Measurements from ENCODE around the gene CMC2.

CMC2 gene

DNA sequence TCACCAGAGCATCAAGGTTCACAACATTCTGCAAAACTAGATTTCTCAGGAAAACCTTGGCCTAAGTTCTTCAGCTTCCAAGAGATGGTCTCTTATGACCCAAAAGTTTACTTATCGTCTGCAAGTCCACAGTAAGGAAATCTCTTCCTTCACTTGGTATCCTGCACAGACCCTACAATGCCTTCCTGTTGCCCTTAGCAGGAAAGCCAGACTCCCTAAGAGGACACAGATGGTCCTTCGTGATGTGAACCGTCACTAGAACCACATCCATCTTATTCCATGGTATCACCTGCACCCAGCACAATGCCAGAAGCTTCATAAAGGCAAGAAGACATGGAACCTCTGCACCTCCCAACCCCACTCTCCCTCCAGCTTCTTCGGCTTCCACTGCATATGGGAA, 34.1 kb downstream of the CMC2 start:
- DNase-seq: no peak

DNA sequence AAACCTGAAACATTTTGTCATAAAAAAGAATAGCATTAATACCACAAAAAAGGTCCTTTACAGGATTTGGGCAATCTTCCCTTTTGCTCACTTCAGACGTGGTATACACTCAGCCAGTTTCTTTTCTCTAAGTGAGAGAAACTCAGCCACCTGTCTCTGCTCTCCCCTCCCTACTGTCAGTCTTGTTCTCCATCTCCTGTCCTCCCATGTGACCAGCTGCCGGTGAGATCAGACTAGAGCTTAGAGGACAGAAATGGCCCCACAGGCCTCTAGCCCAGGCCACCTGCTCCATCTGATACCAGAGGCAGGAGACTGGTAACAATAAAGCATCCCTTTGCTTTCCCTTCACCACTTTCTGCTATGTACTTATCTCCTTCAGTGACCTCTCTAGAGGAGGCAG, 34.9 kb downstream of the CMC2 start:
- no peak for DNase-seq

DNA sequence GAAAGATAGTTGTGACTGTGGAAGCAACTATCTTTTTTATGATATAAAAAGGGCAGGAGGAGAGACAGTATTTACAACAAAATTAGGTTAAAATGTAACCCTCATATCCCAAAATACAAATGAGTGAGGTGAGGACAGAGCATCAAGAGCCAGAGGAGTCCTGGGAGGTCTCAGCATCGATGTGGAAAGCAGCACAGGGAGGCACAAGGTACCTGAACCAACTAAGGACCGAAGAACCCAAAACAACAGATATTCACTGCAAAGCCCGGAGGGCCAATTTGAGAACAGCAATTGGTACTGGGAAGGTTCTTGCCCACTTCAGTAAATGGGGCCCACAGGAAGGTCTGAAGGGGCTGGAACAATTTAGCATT, 37.6 kb downstream of the CMC2 start:
- DNase-seq: no peak

DNA sequence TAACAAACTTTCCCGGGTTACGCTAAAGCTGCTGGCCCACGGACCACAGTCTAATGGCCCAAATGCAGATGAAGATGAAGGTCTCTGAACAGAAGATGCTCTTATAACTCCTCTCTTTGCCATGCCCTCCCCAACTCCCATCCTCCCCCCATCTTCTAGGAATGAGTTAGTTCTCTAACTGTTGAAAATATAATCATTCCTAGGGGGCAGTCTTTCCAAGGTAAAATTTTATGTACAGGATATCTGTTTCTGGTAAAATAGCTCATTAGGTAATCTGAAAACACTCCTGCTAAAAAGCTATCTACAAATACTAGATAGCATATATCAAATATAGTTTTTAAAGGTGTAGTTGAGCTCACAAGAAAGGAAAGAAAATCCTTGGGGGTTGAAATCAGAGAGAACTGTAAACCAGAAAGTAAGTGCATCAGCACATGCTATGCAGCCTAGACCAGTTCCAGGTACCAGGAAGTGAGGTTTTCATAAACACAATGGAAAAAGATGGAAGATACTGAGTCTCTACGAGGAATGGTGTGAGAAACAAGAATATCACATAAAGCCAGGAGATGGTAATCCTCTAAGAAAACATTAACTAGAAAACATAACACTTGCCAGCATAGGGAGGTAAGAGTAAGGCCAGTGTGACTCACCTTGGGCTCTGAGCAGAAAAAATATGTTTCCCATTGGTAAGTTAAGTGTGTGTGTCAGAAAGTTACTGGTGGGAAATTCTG, 38.1 kb downstream of the CMC2 start:
- peak; percentile 96 for DNase-seq

DNA sequence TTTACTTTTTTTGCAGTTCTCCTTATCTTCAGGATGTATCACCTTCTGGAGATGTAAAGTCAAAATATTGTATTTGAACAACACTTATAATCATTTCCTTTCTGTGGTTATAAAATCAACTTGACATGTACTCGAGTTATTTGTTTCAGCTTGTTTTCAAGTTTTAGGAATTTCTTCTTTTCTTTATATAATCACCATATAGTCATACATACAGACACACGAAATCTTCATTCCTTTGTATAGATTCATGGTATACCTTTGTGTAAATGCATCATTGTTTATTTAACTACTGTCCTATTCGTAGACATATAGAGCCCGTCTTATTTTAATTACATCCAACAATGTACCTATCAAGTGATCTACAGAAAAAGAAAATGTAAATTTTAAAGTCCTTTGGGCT, 40.1 kb downstream of the CMC2 start:
- DNase-seq: no peak

- no peak for DNase-seq
These were observed 42.3 kb downstream of the CMC2 start for GRCh38 chr16:80964351-80964750.

- no peak for DNase-seq
These were observed 43.8 kb downstream of the CMC2 start for GRCh38 chr16:80962879-80963278.

DNA sequence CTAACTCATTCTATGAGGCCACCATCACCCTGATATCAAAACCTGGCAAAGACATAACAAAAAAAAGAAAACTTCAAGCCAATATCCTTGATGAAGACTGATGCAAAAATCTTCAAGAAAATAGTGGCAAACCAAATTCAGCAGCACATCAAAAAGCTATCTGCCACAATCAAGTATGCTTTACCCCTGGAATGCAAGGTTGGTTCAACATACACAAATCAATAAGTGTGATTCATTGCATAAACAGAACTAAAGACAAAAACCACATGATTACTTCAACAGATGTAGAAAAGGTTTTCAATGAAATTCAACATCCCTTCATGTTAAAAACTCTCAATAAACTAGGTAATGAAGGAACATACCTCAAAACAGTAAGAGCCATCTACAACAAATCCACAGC, 48.4 kb downstream of the CMC2 start:
- no peak for DNase-seq

- DNase-seq: no peak
These were observed 51.7 kb downstream of the CMC2 start for GRCh38 chr16:80954985-80955384.

DNA sequence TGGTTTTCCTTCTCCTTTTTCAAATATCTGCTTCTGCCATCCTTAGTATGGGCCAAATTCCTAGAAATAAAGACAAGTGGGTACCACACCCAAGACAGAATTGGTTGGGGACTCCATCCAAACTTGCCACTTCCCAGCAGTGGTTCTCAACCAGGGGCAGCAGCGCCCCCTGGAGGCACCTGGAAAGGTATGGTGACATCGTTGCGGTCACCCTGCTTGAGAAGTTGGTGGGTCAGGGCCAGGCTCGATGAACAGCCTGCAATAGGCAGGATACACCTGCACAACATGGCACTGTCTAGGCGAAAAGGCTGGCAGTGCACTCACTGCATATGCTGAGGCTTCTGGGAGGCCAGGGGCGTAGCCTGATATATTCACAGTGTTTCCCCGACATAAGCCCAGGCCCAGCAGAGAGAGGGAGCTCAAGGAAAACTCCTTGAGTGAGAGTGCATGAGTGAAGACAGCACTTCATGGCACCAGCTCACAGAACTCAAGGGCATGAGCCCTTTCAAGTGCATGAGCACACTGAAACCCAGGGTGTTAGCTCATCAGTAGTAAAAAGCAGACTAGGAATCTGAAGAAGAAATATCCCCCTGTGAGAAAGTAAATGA, 57.7 kb downstream of the CMC2 start:
- no peak for DNase-seq

DNA sequence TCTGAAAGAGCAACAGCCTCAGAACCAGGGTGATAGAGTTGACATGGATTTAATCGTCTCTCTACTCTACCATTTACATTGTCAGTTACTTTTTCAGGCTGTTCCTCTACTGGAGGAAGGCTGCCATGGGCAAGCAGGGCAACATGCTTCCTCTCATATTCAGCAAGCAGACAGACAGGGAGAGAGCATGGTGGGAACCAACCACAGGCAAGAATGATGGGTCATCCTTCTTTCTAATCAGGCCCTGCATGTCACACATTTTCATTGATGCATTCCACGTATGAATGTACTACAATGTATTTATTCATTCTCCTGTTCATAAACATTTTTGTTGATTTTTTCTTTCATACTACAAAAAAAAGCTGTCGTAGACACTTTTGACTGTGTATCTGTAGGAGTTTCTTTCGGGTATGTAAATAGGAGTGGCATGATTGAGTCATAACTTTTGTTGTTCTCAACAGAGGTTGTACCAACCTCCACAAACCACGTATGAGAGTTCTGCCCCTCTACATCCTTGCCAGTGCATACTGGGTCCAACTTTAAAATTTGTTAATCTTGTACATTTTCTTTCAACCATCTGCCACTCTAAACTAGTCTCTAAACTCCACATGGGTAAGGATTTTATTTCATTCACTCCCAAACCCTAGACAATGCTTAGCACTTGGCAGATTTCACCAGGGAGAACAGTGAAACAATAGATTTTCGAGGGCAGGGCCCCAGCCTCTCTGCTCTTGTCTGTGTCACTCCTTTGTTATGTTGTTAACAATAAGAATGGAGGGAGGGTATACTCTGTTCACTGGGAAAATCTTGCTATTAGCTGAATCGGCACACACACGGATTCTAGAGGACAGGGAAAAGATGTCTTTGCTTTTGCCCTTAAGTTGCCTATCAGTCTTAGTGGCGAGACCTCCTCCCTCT, 58.7 kb downstream of the CMC2 start:
- DNase-seq: peak; percentile 18

DNA sequence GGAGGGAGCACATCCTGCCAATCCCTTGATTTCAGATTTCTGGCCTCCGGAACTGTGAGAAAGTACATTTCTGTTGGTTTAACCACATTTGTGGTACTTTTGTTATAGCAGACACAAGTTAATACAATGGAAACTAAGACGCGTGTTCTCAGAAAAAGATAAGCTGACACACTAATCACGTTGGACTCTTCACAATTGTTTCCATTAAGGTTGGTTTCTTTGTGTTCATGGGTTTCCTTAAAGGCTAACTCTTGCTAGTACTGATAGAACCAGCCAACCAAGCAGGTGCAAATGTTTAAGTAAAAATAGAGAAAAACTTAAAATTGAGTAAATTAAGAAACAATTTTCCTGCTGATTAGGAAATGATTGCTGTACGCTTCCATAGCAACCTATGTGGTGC, 59.4 kb downstream of the CMC2 start:
- DNase-seq: no peak

GRCh38 chr16:80946481-80946880, 60.2 kb downstream of the CMC2 start:
- no peak for DNase-seq

DNA sequence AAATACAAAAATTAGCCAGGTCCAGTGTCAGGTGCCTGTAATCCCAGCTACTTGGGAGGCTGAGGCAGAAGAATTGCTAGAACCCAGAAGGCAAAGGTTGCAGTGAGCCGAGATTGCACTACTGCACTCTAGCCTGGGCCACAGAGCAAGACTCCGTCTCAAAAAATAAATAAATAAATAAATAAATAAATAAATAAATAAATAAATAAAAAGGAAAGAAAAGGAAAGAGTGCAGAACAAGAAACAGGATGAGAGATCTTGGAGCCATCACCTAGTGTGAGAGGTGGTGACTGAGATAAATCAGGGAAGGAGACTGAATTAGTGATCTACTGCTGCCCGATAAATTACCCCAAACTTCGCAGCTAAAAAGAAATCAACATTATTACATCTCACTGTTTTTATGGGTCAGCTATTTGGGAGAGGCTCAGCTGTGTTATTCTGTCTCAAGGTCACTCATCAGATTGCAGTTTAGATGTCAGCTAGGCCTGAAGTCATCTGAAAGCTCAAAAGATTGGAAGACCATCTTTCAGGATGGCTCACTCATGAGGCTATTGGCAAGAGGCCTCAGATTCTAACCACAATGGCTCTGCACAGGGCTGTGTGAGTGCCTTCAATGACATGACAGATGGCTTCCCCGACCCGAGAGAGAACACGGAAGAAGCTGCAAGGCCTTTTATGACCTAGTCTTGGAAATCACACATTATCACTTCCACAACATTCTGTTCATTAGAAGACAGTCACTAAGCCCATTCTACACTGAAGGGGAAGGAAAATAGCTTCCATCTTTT, 66.4 kb downstream of the CMC2 start:
- DNase-seq: no peak

DNA sequence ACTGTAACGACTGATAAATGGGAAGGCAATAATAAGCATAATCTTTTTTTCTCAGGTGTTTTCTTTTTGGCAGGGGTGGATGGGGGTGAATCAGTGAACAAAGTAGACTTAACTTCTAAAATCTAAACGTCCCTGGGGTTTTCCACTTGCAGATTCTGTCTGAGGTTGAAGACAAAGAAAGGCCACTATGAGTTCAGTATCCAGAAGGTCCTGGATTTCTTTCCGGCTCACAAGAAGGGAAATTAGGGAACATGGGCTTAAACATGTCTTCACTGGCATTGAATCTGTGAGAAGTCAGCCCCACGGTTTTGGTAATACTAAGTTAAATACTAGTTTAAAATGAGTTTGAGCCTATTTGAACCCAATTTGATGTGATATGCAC, 67.8 kb downstream of the CMC2 start:
- DNase-seq: no peak

DNA sequence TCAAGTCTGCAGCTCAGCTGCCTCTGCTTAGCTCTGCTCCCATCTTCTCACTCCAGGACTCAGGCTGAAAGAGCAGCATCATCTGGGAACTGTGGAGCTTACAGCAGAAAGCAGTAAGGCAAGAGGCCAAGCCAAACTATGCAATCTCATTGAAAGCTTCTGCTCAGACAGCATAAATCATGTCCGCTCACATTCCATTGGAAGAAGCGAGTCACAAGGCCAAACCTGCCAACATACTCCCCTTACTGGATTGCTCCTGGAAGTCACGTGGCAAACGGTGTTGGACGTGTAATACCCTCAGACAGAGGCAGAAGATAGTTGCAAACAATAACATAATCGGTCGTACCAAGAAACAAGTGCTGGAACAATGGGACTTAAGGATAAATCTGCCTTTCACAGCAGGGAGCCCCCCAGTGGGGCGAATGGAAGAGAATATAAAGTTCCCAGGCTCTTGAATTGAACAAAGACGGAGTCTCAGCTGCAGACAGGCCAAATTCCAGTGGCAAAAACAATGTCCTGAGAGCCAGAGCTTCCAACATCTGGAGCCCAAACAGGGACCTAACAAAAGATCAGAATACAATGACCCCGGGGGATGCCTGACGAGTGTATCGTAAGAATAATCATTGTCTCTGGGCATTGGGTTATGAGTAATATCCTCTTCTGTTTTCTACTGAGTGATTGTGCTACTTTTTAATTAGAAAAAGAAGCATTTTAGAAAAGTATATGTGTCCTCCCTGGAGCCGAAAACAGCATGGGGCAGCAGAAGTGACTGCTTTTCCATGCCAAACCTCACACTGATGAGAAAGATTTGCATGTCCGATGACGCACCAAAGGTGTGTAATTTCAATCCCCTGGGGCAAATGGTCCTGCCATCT, 68.4 kb downstream of the CMC2 start:
- DNase-seq: peak; percentile 39

DNA sequence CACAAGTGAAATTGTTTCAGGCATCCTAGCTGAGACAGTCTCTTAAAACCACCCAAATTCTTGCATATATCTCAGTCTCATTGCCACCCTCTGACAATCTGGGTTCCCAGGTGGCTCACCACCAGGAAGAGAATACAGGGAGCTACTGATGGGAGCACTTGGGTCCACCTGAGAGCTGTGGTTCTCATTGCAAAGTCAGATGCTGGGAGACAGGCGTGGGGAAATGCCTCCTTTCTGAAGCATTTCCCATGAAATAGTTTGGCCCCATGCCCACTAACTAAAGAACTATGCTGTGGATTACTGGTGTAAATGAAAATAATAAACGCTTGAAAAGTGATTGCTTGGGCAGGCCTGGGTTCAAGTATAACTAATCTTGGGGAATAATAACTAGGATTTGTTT, 70.3 kb downstream of the CMC2 start:
- no peak for DNase-seq

- DNase-seq: no peak
These were observed 71.0 kb downstream of the CMC2 start for GRCh38 chr16:80935691-80936090.

DNA sequence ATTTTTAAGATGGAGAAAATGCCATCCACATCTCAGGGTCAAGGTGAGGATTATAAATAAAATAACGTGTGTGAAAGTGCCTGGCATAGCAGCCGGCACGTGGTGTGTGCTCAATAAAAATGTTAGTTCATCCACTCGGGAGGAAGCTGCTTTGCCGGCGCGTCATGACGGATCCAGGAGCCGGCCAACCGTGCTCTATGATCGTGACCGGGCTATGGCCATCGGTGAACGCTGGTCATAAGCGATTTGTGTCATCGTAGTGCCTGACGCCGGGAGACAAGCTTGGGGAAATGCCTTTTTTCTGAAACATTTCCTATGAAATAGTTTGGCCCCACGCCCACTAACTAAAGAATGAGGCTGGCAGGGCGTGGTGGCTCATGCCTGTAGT, 74.0 kb downstream of the CMC2 start:
- DNase-seq: no peak

DNA sequence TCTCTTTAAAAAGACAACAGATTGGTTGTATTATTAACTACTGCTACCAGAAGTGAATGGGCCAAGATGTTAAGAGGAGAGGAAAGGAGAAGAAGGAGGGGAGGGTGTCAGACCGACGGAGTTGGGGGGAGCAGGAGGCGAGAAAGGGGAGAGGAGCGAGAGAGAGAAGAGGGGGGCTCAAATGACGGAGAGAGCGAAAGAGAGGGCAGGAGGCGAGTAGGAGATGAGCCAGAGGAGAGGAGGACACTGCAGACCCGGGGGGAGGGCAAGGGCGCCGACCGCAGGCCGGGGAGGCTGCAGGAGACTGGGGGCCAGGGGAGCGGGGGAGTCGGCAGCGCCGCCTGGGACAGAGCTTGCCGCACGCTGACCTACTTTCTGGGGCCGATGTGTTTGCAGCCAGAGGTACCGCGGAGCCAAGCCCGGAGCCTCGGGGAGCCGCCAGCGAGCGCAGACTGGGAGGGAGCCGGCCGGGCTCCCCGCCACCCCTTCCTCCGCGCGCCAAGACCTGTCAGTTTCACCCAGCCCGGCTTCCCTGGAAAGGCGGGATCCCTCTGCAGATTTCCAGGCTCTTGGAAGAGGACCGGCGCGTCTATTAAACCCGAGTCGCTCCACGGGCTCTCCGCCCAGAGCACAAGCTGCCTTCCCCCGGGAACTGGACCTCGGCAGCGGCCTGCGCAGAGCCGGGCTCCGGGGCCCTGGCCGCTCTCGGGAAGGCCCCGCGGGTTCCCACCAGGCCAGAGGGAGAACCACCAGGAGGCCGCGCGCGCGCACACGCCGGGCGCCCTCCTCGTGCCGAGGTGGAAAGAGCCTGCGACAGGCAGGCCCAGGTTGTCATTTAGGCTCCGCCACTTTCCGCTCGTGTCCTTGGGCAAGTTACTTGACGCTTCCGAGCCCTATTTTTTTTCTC, 74.6 kb downstream of the CMC2 start:
- peak; percentile 52 for DNase-seq

GRCh38 chr16:80924372-80924978, 82.2 kb downstream of the CMC2 start:
- no peak for DNase-seq

Data from kidney glomerular epithelial cell (primary cell).